H1 (cell line): ENCODE results near the gene LPAR3. TPM values are rescaled to one million over a fixed set of nuclear protein-coding genes. Genes with fewer than 3 reads are reported as not detected.

ENCODE experiments used
- CTCF ChIA-PET: fragments of 300-600 bp; sonication (Branson Sonifier 250); formaldehyde crosslinking; loops from one replicate; lab custom pipeline; 2021; ENCODE audit not compliant: partially characterized antibody; lab: Charles Lee
- POLR2A ChIA-PET: fragments of 300-600 bp; sonication (Branson Sonifier 250); formaldehyde crosslinking; loops from one replicate; lab custom pipeline; 2021; ENCODE audit warnings: inconsistent platforms; ENCODE audit not compliant: partially characterized antibody; lab: Charles Lee
- DNase-seq, 2 experiments: peaks; one replicate each; pipeline versions ENCODE4 v3.0.0 to v3.0.0-alpha.2; 2010 to 2022; ENCODE audit warnings: low spot score in 2 of 2, low read depth in 1 of 2, mixed read lengths in 1 of 2
- FAIRE-seq: peaks from 2 replicates; lab custom pipeline; 2011; peaks lifted over from hg19 to GRCh38; lab: Jason Lieb, UNC
- H2AFZ ChIP-seq: 2 replicates; pipeline ENCODE4 v1.8.1; 2012; ENCODE audit warnings: low read length, inconsistent platforms
- H2AK5ac ChIP-seq: 2 replicates; pipeline ENCODE4 v1.6.1; 2013; ENCODE audit warnings: low read depth, low read length
- H2BK120ac ChIP-seq: replicated peaks from 2 replicates; pipeline ENCODE3; 2013; ENCODE audit warnings: low read depth, low read length, inconsistent platforms
- H2BK12ac ChIP-seq: 2 replicates; pipeline ENCODE4 v1.6.1; 2013; ENCODE audit warnings: low read depth, low read length
- H2BK15ac ChIP-seq: 2 replicates; pipeline ENCODE4 v1.6.1; 2013; ENCODE audit warnings: low read length
- H2BK20ac ChIP-seq: 2 replicates; pipeline ENCODE4 v1.6.1; 2013; ENCODE audit warnings: low read length
- H2BK5ac ChIP-seq: 2 replicates; pipeline ENCODE4 v1.6.1; 2013; ENCODE audit warnings: low read depth, low read length
- H3K14ac ChIP-seq: 2 replicates; pipeline ENCODE4 v1.6.1; 2013; ENCODE audit warnings: inconsistent platforms; ENCODE audit not compliant: insufficient read length
- H3K18ac ChIP-seq: 2 replicates; pipeline ENCODE4 v1.6.1; 2013; ENCODE audit warnings: low read length; ENCODE audit errors: extremely low read depth
- H3K23ac ChIP-seq: 2 replicates; pipeline ENCODE4 v1.6.1; 2013; ENCODE audit warnings: inconsistent platforms; ENCODE audit not compliant: insufficient read length
- H3K23me2 ChIP-seq: 2 replicates; pipeline ENCODE4 v1.6.1; 2013; ENCODE audit warnings: low read depth, low read length
- H3K27ac ChIP-seq: 2 replicates; pipeline ENCODE4 v1.6.1; 2011; ENCODE audit warnings: low read depth, low read length, inconsistent platforms
- H3K27me3 ChIP-seq, 4 experiments: replicated peaks in 1 of 4; 1 replicate in 1 of 4; 2 replicates in 3 of 4; pipeline versions ENCODE4 v1.6.1 to v1.8.1; 2011 to 2013; ENCODE audit warnings: low read length in 3 of 4, mild to moderate bottlenecking in 3 of 4, inconsistent platforms in 2 of 4, mixed read lengths in 2 of 4, moderate library complexity in 1 of 4; ENCODE audit not compliant: control insufficient read depth in 3 of 4, insufficient read depth in 3 of 4; ENCODE audit errors: extremely low read depth in 1 of 4
- H3K36me3 ChIP-seq, 4 experiments: 2 replicates each; pipeline versions ENCODE4 v1.6.1 to v1.8.1; 2011 to 2013; ENCODE audit warnings: mild to moderate bottlenecking in 4 of 4, low read length in 3 of 4, moderate library complexity in 2 of 4, control low read depth in 1 of 4, inconsistent platforms in 1 of 4; ENCODE audit not compliant: insufficient read depth in 4 of 4, control insufficient read depth in 2 of 4
- H3K4ac ChIP-seq: replicated peaks from 2 replicates; pipeline ENCODE3; 2013; ENCODE audit warnings: low read length, low read depth, mixed read lengths, inconsistent platforms; ENCODE audit not compliant: insufficient read length
- H3K4me1 ChIP-seq, 4 experiments: replicated peaks in 1 of 4; 1 replicate in 1 of 4; 2 replicates in 3 of 4; pipeline versions ENCODE4 v1.6.1 to v1.8.1; 2011 to 2013; ENCODE audit warnings: low read length in 3 of 4, inconsistent platforms in 2 of 4, mixed read lengths in 1 of 4; ENCODE audit not compliant: insufficient read depth in 4 of 4, control insufficient read depth in 3 of 4
- H3K4me2 ChIP-seq, 2 experiments: 2 replicates each; pipeline versions ENCODE4 v1.6.1 to v1.8.1; 2011 to 2013; ENCODE audit warnings: low read depth in 2 of 2, low read length in 2 of 2, control low read depth in 1 of 2, inconsistent platforms in 1 of 2, mild to moderate bottlenecking in 1 of 2; ENCODE audit not compliant: insufficient read depth in 1 of 2
- H3K4me3 ChIP-seq, 4 experiments: fragments of 200-600, 300-600 bp in 1 of 4; sonication (generic), shearing (Covaris generic), sonication (Bioruptor Twin) in 1 of 4; 2 replicates each; pipeline versions ENCODE4 v1.5.1 to v1.8.1; 2011 to 2016; ENCODE audit warnings: low read length in 4 of 4, low read depth in 3 of 4, control low read depth in 2 of 4, inconsistent platforms in 2 of 4, mild to moderate bottlenecking in 2 of 4, mixed read lengths in 1 of 4, moderate library complexity in 1 of 4; ENCODE audit not compliant: insufficient read depth in 2 of 4; ENCODE audit errors: extremely low read depth in 1 of 4
- H3K56ac ChIP-seq: replicated peaks from 2 replicates; pipeline ENCODE3; 2013; ENCODE audit warnings: low read depth, mild to moderate bottlenecking, mixed read lengths, low read length, inconsistent platforms; ENCODE audit not compliant: insufficient read length
- H3K79me1 ChIP-seq: 2 replicates; pipeline ENCODE4 v1.6.1; 2013; ENCODE audit warnings: low read depth, low read length, control low read depth
- H3K79me2 ChIP-seq, 2 experiments: 2 replicates each; pipeline versions ENCODE4 v1.6.1 to v1.8.1; 2012 to 2013; ENCODE audit warnings: low read length in 2 of 2, mild to moderate bottlenecking in 2 of 2, inconsistent platforms in 1 of 2; ENCODE audit not compliant: insufficient read depth in 2 of 2, control insufficient read depth in 1 of 2
- H3K9ac ChIP-seq, 4 experiments: replicated peaks in 1 of 4; 1 replicate in 1 of 4; 2 replicates in 3 of 4; pipeline versions ENCODE4 v1.6.1 to v1.8.1; 2011 to 2013; ENCODE audit warnings: low read depth in 3 of 4, low read length in 3 of 4, control low read depth in 2 of 4, mild to moderate bottlenecking in 2 of 4, moderate library complexity in 2 of 4, inconsistent platforms in 1 of 4; ENCODE audit errors: extremely low read depth in 1 of 4
- H3K9me3 ChIP-seq, 2 experiments: 2 replicates each; pipeline versions ENCODE4 v1.6.1 to v1.8.1; 2012 to 2013; ENCODE audit warnings: mild to moderate bottlenecking in 2 of 2, moderate library complexity in 2 of 2, control low read depth in 1 of 2, inconsistent platforms in 1 of 2, low read depth in 1 of 2, low read length in 1 of 2, mixed read lengths in 1 of 2; ENCODE audit not compliant: insufficient read depth in 2 of 2
- H4K20me1 ChIP-seq, 2 experiments: replicated peaks in 1 of 2; 2 replicates each; pipeline versions ENCODE3 to v1.8.1; 2011 to 2013; ENCODE audit warnings: inconsistent platforms in 2 of 2, low read length in 2 of 2, mild to moderate bottlenecking in 1 of 2; ENCODE audit not compliant: insufficient read depth in 2 of 2, control insufficient read depth in 1 of 2
- H4K5ac ChIP-seq: 2 replicates; pipeline ENCODE4 v1.6.1; 2013; ENCODE audit warnings: low read length, low read depth, mixed read lengths, inconsistent platforms; ENCODE audit not compliant: insufficient read length
- H4K8ac ChIP-seq: 2 replicates; pipeline ENCODE4 v1.8.0; 2013; ENCODE audit warnings: mild to moderate bottlenecking, moderate library complexity, low read length, inconsistent platforms; ENCODE audit not compliant: insufficient read depth; ENCODE audit errors: extremely low read depth
- H4K91ac ChIP-seq: replicated peaks from 2 replicates; pipeline ENCODE3; 2013; ENCODE audit warnings: low read length, mixed read lengths, inconsistent platforms; ENCODE audit not compliant: insufficient read length
- CHD2 ChIP-seq: IDR thresholded peaks from 2 replicates; pipeline ENCODE4 v1.6.1; 2012; ENCODE audit warnings: low read length, improper control_type of control experiment
- CTBP2 ChIP-seq: IDR thresholded peaks from 2 replicates; pipeline ENCODE4 v1.7.0; 2011; ENCODE audit warnings: borderline replicate concordance, mild to moderate bottlenecking, moderate library complexity, mixed read lengths, low read length; ENCODE audit not compliant: insufficient read depth, insufficient read length
- EP300 ChIP-seq, 2 experiments: IDR thresholded peaks; 1 replicate in 1 of 2; 2 replicates in 1 of 2; pipeline ENCODE4 v1.6.1; 2011 to 2012; ENCODE audit warnings: low read depth in 2 of 2, low read length in 2 of 2, mild to moderate bottlenecking in 2 of 2, borderline replicate concordance in 1 of 2, inconsistent platforms in 1 of 2, moderate library complexity in 1 of 2
- NANOG ChIP-seq: IDR thresholded peaks from 2 replicates; pipeline ENCODE4 v1.6.1; 2011; ENCODE audit warnings: low read length, low read depth, mild to moderate bottlenecking, inconsistent platforms; ENCODE audit not compliant: insufficient read depth, poor library complexity, severe bottlenecking
- POLR2A ChIP-seq, 2 experiments: IDR thresholded peaks; 1 replicate in 1 of 2; 2 replicates in 1 of 2; pipeline ENCODE4 v1.6.1; 2011; ENCODE audit warnings: low read depth in 2 of 2, low read length in 2 of 2, mild to moderate bottlenecking in 2 of 2; ENCODE audit errors: control extremely low read depth in 1 of 2
- RAD21 ChIP-seq, 2 experiments: IDR thresholded peaks in 1 of 2; conservative IDR thresholded peaks in 1 of 2; 2 replicates each; pipeline ENCODE4 v1.6.1; 2011; ENCODE audit warnings: low read depth in 2 of 2, low read length in 2 of 2, improper control_type of control experiment in 1 of 2, inconsistent platforms in 1 of 2, mild to moderate bottlenecking in 1 of 2, moderate library complexity in 1 of 2
- RXRA ChIP-seq: IDR thresholded peaks from 2 replicates; pipeline ENCODE4 v1.6.1; 2011; ENCODE audit warnings: low read depth, mild to moderate bottlenecking, low read length, moderate library complexity; ENCODE audit not compliant: insufficient read depth
- SP4 ChIP-seq: IDR thresholded peaks from 2 replicates; pipeline ENCODE4 v1.6.1; 2012; ENCODE audit warnings: low read length, inconsistent platforms
- SRF ChIP-seq: IDR thresholded peaks from 2 replicates; pipeline ENCODE4 v1.6.1; 2011; ENCODE audit warnings: mild to moderate bottlenecking, low read depth, low read length, moderate library complexity
- TCF12 ChIP-seq: IDR thresholded peaks from 2 replicates; pipeline ENCODE4 v1.6.1; 2011; ENCODE audit warnings: low read depth, mild to moderate bottlenecking, low read length
- ZNF274 ChIP-seq: IDR thresholded peaks from 2 replicates; pipeline ENCODE4 v1.7.0; 2012; ENCODE audit warnings: low read length, borderline replicate concordance; ENCODE audit errors: extremely low read depth
- WGBS, 2 experiments: shearing (Covaris generic) in 1 of 2; methylation state at CpG; one replicate each; pipeline versions ENCODE4 v1.1.6 to v1.1.7; 2013 to 2015; ENCODE audit warnings: low lambda C conversion rate in 2 of 2, mixed read lengths in 2 of 2, inconsistent platforms in 1 of 2, low coverage in 1 of 2, missing lambda C conversion rate in 1 of 2; ENCODE audit not compliant: insufficient replicate concordance in 2 of 2, insufficient coverage in 1 of 2, insufficient read length in 1 of 2; ENCODE audit errors: extremely low coverage in 1 of 2, missing lambda C conversion rate in 1 of 2; 5-methylcytosine and 5-hydroxymethylcytosine counted together
- polyA plus RNA-seq, 7 experiments: library from polyadenylated mRNA; depleted of rRNA in 3 of 7; stranded (reverse) in 5 of 7; unstranded in 2 of 7; fragments of >200 nt in 5 of 7; fragments of 200-250 nt in 2 of 7; gene quantifications; 1 replicate in 5 of 7; 2 replicates in 1 of 7; 4 replicates in 1 of 7; pipeline versions ENCODE4 v1.2.1 to v1.2.3, GENCODE V29; 2011 to 2013; ENCODE audit warnings: missing spikeins in 2 of 7, mixed read lengths in 2 of 7
- total RNA-seq: library from RNA; stranded (reverse); fragmentation: NEBNext Ultra II Directional; extraction: Animal tissue kit (Norgen Biotek cat#: 25700); gene quantifications from 2 replicates; pipeline ENCODE4 v1.2.1, GENCODE V29; 2021

Gene LPAR3
- total and polyA plus RNA-seq, 2 of the 8 experiments (the other 6 are each of a cell fraction or from before 2014, with no cell fraction given): 17.1 to 25.4 TPM

DNA sequence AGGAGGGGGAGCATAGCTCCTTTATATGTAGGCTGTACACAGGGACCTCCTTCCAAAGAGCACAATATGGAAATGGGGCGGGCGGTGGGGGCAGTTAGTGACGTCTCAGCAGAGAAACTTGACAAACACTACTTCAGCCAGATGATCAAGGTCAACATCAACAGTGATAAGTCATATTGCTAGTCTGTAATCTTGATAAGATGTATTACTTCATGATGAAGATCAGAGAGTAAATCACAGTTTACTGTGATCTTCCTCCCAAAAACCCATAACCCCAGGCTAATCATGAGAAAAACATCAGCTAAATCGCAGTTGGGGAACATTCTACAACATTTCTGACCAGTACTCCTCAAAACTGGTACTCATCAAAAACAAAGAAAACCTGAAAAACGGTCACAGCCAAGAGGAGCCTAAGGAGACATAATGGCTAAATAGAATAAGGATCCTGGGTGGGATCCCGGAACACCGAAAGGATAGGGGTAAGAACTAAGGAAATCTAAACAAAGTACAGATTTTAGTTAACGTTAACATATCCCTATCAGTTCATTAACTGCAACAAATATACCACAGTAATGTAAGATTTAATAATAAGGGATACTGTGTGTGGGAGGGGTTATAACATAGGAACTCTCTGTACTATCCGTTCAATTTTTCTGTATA lies 20.2 kb downstream of the LPAR3 start:
- no peak overlapping the region for H3K18ac ChIP-seq
- DNase-seq (no peak), FAIRE-seq (no peak)
- H4K8ac ChIP-seq: no peak overlapping the region
- no peak overlapping the region for H3K23ac ChIP-seq
- no peaks in the 10 kb centered on the region for H3K4me1 ChIP-seq
- H3K27ac ChIP-seq: no peak overlapping the region
- H3K9me3 ChIP-seq: no peaks in the 10 kb centered on the region
- H3K79me2 ChIP-seq: peaks cover 0 to 20% of the 10 kb centered on the region in 2 experiments; a peak in 2 of 4 replicates
- no peak overlapping the region for H3K4ac ChIP-seq
- H3K4me3 ChIP-seq: no peak overlapping the region
- peaks cover 6% of the 10 kb centered on the region; the same call in 1 of the 2 replicates for H3K79me1 ChIP-seq
- no peak overlapping the region for H2BK15ac ChIP-seq
- no peak overlapping the region for H3K56ac ChIP-seq
- no peak overlapping the region for H4K5ac ChIP-seq
- H3K27me3 ChIP-seq: no peaks in the 10 kb centered on the region
- no peak overlapping the region for H2AK5ac ChIP-seq
- 94% methylated on average over 9 of the region's 9 CpGs; no CpG with 5 or more reads in 1 of the 2 experiments for WGBS, 2 experiments
- H4K91ac ChIP-seq: no peak overlapping the region
- H3K36me3 ChIP-seq: no peaks in the 10 kb centered on the region
- H2BK120ac ChIP-seq: no peak overlapping the region
- H4K20me1 ChIP-seq: peaks cover 0 to 2% of the 10 kb centered on the region in 2 experiments
- H2BK12ac ChIP-seq: no peak overlapping the region
- no peak overlapping the region for H2BK20ac ChIP-seq
- no peak overlapping the region for H3K4me2 ChIP-seq
- CTCF ChIA-PET: interaction anchor here (1.1 kb wide), 1 partner anchor 20 kb away, joined by 4 read pairs; no protein-coding TSS in a partner anchor
- no peak overlapping the region for H3K9ac ChIP-seq
- POLR2A ChIA-PET: interaction anchor here (1.9 kb wide), 1 partner anchor 19 kb away, joined by 5 read pairs; no protein-coding TSS in a partner anchor
- no peak overlapping the region for H2BK5ac ChIP-seq
- H2AFZ ChIP-seq: no peak overlapping the region
- H3K23me2 ChIP-seq: no peaks in the 10 kb centered on the region
- H3K14ac ChIP-seq: no peak overlapping the region
- TF ChIP-seq POLR2A (IDR thresholded peaks at IDR 0.05; ENCODE audit: control extremely low read depth in 1 of 2, low read depth in 2 of 2, low read length in 2 of 2) (no peak), CTBP2 (no peak), NANOG (no peak), RXRA (no peak), RAD21 (IDR thresholded peaks at IDR 0.05 in 1 of 2, conservative IDR thresholded peaks at IDR 0.05 in 1 of 2; ENCODE audit: low read depth in 2 of 2, low read length in 2 of 2) (no peak), ZNF274 (no peak), CHD2 (no peak), TCF12 (no peak), EP300 (IDR thresholded peaks at IDR 0.05; ENCODE audit: borderline replicate concordance in 1 of 2, low read depth in 2 of 2, low read length in 2 of 2) (no peak), SRF (no peak), SP4 (no peak)
